Neural progenitor cell (in vitro differentiated cells): Measurements from ENCODE around the gene SLC4A7.

Source experiments
- CTCF ChIP-seq: fragments of 200-600 bp; sonication (generic); IDR thresholded peaks from 2 replicates; pipeline ENCODE4 v1.5.1; 2017; ENCODE audit warnings: antibody characterized with exemption, mild to moderate bottlenecking
- EZH2 ChIP-seq: fragments of 200-600 bp; sonication (generic); IDR thresholded peaks from 2 replicates; pipeline ENCODE4 v1.6.1; 2017; ENCODE audit warnings: antibody characterized with exemption, mild to moderate bottlenecking, moderate library complexity

- TF ChIP-seq CTCF (no peak), EZH2 (no peak)
Measured at GRCh38 chr3:27452368-27453090, 31.7 kb downstream of the SLC4A7 start.
